HG03196 (cell line): ENCODE measurements around the gene RYR1.
"Not testable (repeated sequence)": the region's sequence is repeated elsewhere in the genome, so short reads cannot be mapped to it uniquely, and the experiment has no call there.

Source experiments
- ATAC-seq: cut with Tn5 transposase; IDR thresholded peaks from one replicate; pipeline ENCODE4 v1.9.1; 2021; ENCODE audit not compliant: unreplicated experiment

Gene RYR1

DNA sequence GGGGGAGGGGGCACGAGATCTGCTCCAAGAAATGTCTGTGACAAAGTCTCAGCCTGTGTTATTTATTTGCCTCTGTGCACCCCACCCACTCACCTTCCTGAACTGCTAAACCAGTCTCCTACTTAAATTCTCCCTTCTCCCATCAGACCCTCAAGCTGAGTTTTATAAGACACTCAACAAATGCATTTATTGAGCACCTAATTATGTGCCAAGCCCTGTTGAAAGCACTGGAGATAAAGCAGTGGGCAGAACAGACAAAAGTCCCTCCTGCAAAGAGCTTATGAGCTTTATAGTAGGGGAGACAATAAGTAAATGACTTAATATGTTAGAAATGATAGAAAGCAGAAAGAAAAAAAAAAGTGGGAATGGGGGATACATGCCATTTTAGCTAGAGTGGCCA, 34.0 kb upstream of the RYR1 start:
- ATAC-seq, result no peak

DNA sequence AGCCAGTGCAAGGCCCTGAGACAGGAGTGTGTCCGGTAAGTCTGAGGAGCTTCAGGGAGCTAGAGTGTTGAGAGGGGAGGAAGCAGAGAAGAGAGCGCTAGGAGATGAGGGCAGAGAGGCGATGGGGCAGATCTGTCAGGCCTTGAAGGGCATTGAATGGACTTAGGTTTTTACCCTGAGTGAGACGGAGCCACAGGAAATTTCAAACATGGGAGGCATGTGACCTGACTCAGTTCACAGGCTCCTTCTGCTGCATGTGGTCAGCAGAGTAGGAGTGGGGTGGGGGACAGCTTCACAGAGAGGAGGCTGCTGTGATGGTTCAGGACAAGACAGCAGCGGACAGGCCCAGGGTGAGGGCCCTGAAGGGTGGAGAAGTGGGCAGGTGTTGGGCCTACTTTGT, 33.1 kb upstream of the RYR1 start:
- no peak for ATAC-seq

DNA sequence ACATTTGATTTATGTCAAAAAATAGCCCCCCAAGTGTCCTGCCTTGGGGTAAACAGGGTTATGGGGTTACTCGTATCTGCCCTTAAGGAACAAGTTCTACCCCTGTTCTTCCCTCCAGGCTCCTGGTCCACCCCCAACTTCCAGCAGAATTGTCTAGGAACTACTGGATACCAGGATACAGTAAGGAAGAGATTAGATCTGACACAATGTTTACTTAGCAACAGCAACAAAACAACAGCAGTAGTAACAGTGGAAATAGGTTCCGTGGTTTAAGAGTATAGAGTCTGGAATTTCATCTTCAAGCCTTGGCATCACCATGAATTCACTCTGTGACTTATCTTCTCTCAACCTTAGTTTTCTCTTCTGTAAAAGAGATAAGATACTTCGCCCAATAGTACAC, 32.3 kb upstream of the RYR1 start:
- ATAC-seq, result no peak

DNA sequence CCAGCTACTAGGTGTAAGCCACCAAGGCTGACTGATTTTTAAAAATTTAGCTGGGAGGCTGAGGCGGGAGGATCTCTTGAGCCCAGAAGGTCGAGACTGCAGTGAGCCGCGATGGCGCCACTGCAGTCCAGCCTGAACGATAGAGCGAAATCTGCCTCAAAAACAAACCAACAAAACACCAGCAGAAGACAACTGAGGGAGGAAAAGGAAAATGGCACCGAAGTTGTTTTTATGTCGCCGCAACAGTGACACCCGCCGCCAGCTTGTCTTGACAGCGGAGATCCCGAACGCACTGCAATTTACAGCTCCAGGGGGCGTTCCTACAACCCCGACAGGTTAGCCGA, 30.9 kb upstream of the RYR1 start:
- ATAC-seq, result no peak

DNA sequence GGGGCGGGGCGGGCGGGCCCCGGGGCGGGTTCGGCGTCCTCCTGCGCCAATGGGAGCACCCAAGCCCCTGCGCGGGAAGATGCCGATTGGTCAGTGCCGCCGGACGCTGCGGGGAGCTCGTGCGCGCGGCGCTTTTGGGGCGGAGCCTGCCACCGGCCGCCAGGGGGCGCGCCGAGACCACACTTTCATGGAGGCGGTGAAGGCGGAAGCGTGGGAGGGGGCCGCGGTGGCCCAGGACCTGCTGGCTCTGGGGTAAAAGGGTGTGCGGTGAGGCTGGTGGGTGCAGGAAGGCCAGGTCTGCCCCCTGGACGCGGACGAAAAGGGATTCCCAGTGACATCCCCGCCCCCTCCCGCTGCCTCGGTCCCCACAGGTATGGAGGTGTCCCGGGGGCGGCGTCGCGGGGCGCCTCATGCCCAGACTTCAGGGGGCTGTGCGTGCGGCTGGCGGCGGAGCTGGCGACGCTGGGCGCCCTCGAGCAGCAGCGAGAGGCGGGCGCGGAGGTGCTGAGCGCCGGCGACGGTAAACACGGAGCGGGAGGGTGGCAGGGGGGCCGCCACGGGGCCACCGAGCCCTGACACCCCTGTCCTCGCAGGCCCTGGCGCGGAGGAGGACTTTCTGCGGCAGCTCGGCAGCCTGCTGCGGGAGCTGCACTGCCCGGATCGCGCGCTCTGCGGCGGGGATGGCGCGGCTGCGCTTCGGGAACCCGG, 30.4 kb upstream of the RYR1 start, which contains the start of gene FAM98C:
Gene FAM98C, plus strand, starts transcription at position 127 of the 708 bp plus-strand sequence. Its CDS starts 61 bp downstream, at position 188.
- ATAC-seq, result peak; percentile 87

DNA sequence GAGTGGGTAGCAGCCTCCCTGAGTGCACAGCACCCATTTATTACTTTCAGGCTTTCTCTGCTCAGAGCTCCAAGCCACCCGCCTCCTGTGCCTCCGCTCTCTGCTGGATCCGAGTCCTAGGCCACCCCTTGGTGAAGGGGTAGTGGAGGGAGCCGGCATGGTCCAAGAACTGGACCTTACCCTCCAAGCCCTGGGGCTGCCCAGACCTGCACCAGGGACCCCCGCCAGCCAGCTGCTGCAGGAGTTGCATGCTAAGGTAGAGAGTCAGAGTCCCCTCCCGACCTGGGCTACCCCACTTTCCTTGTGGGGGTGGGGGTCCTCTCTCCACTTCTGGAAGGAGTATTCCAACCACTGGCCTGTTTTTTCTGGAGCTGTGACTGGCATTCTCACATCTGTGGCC, 28.6 kb upstream of the RYR1 start:
- no peak for ATAC-seq

DNA sequence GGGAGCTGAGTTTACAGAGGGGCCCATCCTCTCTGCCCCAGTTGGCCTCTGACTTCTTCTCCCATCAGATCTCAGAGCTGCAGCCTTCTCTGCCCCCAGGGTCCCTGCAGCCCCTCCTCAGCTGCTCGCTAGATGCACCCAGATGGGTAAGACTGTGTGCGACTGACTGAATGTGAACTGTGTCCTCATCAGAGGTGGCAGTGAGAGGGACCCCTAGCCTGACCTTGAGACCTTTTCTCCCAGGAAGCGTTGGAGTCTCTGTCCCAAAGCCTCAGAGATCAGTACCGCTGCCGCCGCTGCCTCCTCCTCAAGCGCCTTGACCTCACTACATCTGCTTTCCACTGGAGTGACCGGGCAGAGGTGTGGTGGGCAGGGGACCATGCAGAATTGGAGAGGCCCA, 28.2 kb upstream of the RYR1 start:
- ATAC-seq, result no peak

DNA sequence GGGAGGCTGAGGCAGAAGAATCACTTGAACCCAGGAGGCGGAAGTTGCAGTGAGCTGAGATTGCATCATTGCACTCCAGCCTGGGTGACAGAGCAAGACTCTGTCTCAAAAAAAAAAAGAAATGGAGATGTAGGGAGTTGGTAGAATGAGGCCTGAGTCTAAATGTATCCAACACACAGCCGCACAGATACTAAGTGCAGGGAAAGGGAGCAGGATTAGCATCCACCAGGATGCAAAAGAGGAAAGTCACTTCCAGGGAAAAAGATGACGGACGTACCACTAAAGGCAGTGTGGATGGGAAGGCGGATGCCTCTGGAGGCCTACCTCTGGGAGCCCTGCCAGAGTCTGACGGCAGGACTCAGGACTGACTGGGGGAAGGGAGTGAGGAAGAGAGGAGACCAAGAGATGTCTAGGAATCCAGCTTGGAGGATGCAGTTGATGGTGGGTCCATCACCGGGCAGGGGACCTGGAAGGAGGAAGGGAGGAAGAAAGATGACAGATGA, 23.8 kb upstream of the RYR1 start:
- no peak for ATAC-seq

DNA sequence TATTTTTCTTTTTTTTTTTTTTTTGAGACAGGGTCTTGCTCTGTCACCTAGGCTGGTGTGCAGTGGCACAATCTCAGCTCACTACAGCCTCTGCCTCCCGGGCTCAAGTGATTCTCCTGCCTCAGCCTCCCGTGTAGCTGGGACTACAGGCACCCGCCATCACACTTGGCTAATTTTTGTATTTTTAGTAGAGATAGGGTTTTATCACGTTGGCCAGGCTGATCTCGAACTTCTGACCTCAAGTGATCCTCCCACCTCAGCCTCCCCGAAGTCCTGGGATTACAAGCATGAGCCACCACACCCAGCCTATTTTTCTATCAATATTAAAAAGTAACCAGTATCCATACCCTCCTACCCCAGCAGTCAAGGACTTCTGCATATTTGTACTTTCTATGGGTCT, 23.1 kb upstream of the RYR1 start:
- ATAC-seq, result not testable (repeated sequence)

DNA sequence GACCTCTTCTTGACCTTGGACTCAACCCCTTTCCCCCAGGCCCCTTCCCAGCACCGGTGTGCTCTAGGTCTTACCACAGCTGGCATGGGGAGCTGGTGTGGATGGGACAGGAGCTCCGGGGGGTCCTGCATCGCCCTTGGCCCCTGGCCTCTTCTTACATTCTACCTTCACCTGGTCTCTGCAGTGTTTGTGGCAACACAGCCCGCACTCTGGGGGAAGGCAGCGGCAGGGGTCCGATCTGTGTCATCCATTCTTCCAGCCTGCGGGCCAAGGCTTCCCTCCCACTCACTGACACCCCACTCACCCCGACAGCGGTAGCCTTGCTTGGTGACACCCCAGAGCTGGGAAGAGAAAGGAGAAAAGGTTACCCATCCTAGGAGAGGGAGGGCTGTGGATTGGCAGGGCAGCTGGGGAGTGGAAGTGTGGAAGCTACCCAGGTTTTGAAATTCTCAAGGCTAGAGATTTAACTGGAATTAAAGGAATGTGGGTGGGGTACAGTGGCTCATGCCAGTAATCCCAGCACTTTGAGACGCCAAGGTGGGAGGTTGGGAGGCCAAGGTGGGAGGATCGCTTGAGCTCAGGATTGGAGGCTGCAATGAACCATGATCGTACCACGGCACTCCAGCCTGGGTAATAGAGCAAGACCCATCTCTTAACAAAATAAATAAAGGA, 22.3 kb upstream of the RYR1 start:
- ATAC-seq, result no peak

DNA sequence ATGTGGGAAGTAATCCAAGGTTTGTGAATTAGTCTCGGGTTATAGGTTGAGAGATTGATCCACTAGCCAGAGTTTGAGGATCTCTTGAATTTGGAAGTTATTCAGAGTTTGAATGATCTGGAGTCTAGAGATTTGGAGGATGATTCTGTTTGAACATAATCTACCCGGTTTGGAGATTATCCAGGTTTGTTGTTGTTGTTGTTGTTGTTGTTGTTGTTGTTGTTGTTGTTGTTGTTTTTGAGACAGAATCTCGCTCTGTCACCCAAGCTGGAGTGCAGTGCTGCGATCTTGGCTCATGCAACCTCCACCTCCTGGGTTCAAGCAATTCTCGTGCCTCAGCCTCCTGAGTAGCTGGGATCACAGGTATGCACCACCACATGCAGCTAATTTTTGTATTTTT, 21.6 kb upstream of the RYR1 start:
- not testable (repeated sequence) for ATAC-seq

DNA sequence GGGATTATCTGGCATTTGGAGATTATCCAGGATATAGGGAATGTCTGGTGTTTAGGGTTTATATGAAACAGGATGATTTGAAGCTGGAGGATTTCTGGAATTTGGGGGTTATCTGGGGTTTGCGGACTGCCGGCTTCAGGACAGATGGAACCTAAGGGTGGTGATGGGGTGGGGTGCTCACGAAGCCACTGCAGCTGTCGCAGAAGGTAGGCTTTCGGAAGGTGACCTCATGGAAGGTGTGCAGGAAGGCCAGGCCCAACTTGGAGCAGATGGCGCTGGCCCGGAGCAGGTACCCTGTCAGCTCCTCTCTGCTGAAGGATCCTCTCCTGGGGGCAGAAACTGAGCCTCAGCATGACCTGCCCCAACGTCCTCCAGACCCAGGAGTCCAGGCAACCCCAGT, 21.0 kb upstream of the RYR1 start:
- ATAC-seq, result no peak

DNA sequence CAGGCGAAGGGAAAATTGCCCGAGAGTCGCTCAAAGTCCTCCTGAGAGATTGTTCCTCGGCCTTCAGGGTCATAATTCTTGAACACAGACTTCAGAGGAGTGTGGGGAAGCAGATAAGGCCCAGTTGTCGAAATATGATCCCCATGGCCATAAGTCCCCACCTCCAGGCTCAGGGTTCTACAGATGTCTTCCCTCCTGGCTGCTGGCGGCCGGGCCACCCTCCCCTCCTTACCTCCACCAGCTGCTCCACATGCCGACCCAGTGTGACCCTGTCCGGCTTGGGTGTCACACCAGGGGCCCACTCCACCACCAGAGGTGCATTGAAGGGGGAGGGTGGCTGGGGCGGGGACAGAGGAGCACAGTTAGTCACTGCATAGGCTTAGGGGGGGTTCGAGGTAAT, 20.5 kb upstream of the RYR1 start:
- no peak for ATAC-seq

DNA sequence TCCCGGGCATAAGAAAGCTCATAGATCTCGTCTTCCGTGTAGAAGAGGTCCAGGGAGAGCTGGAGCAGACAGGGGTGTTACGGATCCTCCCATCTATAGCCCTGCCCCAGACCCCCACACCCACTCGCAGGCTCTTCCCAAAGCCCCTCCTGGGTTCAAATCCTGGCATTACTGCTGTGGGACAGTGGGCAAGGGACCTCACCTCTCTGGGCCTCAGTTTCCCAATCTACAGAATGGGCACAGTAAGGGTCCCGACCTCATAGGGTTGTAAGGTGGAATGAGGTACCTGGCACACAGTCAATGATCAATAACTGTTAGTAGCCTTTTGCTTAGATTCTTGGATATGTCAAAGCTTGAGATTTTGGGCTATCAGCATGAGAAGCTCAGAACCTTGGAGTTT, 20.1 kb upstream of the RYR1 start:
- ATAC-seq, result no peak

DNA sequence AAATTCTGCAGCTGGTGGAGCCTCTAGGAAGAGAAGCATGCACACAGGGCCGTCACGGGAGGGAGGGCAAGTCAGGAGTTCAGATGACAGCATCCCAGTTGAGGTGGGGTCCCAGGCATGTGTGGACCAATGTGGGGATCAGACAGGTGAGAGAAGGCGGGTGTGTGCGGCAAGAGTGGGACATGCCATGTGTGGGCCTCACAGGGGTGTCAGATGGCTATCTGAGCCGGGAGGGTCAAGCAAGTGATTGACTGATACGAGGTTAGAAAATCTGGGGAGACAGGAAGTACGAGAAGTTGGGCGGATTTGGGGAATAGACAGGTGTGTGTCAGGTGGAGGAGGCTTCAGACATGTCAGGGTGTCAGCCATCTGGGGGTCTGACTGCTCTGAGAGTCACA, 16.3 kb upstream of the RYR1 start:
- ATAC-seq, result no peak

DNA sequence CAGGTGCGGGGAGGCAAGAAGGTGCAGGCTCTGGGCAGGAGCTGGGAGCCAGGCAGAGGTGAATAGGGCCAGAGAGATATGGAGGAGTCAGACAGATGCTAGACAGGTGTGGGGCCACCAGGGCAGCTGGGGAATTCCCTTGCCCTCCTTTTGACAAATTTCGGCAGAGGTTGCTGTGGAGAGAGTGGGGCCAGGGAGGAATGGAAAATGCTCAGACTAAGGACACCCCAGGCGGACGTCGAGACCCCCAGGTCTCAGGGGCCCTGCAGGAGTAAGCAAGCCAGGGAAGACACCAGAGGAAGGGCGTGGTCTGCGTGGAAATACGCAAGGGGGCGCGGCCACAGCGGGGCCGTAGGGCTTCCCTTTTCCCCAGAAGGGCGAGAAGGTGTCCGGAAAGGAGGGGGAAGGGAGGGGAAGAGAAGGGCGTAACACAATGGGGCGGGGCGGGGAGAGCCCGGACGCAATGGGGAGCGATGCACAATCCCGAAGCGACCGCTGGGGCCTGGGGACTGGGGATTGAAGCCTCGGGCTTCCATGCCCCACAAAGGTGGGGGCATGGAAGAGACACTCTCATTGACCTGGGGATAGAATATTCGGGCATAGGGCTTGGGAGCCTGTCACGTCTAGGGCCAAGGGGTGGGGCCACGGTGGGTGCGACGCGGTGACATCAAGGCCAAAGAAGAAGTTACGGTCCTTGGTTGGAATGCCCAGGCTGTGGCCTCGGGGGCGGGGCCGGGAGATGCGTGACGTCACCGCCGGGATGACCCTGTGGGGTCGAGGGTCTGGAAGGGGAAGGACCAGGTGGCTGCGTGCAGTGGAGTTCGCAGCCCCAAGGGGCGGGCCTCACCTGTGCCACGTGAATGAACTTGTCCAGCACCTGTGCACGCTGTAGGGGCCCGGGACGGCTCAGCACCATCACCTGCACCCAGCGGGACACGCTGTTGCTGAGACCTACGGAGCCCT, 15.7 kb upstream of the RYR1 start:
- ATAC-seq, result no peak

DNA sequence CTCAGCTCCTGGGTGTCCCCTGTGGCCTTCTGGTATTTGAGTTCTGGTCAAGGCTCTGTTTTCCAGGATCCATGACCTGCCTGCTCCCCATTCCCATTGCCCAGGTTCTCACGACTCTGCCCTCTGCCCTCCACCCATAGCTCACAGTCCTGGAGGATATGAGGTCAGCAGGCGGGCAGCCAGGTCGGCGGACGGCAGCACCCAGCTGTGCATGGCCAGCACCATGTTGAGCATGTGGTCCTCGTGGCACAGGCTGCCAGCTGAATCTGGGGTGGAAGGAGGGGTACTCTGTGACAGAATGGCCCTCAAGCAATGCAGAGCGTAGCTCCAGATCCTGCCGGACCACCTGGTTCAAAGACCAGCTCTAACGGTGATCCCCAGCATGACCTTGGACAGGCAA, 12.6 kb upstream of the RYR1 start:
- no peak for ATAC-seq

DNA sequence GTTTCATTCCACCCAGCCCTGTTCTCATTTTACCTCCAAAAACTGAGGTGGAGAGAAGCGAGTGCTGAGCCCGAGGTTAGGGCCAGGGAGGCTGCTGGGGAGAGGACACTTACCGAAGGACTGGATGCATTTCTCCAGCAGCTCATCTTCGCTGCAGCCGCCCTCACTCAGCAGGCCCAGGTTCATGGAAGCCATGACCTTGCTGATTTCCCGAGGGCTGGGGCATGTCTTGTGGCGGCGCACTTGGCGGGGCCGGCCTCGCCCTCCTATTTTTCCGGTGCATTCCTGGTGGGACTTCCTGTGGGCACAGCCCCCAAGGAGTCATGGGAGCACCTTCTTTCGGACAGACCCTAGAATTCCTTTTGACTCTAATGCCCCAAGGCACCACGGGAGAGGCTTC, 11.6 kb upstream of the RYR1 start:
- ATAC-seq, result no peak

DNA sequence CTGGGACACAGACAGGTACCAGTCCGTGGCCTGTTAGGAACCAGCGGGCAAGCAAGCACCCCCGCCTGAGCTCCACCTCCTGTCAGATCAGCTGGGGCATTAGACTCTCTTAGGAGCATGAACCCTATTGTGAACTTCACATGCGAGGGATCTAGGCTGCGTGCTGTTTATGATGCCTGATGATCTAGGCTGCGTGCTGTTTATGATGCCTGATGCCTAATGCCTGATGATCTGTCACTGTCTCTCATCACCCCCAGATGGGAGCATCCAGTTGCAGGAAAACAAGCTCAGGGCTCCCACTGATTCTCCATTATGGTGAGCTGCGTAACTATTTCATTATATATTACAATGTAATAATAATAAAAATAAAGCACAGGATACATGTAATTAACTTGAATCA, 11.1 kb upstream of the RYR1 start:
- no peak for ATAC-seq

DNA sequence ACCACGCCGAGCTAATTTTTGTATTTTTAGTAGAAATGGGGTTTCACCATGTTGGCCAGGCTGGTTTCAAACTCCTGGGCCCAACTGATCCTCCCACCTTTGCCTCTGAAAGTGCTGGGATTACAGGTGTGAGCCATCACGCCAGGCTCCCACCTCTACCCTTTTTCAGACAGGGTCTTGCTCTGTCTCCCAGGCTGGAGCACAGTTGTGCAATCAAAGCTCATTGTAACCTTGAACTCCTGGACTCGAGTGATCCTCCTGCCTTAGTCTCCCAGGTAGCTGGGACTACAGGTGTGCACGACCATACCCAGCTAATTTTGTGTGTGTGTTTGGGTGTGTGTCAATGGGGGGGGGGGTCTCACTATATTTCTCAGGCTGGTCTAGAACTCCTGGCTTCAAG, 9.2 kb upstream of the RYR1 start:
- ATAC-seq, result no peak

DNA sequence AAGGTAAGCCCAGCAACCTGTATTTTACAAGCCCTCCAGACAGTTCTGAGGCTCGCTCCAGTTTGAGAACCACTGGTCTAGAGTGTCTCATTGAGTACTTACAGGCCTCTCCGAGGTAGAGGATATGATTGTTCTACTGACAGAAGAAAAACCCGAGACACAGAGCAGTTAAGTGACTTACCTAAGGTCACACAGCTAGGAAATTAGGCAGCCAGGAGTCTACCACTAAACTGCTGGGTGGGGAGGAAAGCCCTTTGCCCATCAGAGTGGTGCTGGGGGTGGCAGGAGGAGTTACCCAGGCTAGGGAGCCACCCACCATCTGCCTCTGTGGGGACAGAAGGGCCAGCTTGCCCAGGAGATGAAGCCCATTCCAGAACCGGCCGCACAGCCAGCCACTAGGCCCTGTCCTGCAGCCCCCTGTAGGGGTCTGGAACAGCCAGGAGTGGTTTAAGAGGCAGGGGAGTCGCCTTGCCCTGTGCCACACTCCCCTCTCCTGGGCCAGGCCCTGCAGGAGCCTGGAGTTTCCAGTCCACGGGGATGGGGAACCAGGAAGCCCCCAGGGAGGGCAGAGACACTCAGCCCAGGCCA, 8.2 kb upstream of the RYR1 start:
- ATAC-seq, result no peak
